ENCODE data around the gene INTS2. TPM values are rescaled to one million over a fixed set of nuclear protein-coding genes. Genes with fewer than 3 reads are reported as not detected.

INTS2 gene
- polyA plus RNA-seq, 1 of the 3 experiments (the other 2 are of a cell fraction), result 6.7 TPM

DNA sequence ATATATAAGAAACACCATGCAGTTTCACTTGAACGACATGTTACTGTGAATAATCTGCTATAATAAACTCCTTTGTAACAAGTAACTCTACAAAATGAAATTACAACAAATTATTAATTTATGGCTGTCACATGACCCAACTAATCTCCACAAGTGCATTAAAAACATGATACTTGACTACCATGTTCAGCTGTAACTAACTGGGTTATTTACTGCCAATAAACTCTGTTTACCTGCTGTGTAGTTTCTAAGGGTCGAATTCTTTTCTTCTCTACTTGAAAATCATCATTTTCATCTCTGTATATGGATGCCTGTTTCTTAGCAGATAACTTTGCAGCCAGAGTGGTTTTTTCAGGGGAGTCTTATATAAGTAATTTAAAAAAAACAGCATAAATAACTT is 78.9 kb downstream of the INTS2 start:
- no peaks in the 10 kb centered on the region for H3F3A ChIP-seq (replicated peaks; ENCODE audit: insufficient read depth)
- H3K4me1 ChIP-seq (ENCODE audit: control insufficient read depth in 1 of 2, insufficient read depth in 2 of 2, low read depth in 1 of 2, low read length in 1 of 2), result no peaks in the 10 kb centered on the region
- TF ChIP-seq CHD2 (IDR thresholded peaks at IDR 0.05; ENCODE audit: low read length, partially characterized antibody) (no peak), RAD21 (IDR thresholded peaks at IDR 0.05; ENCODE audit: low read length) (no peak), NFIC (IDR thresholded peaks at IDR 0.05; ENCODE audit: borderline replicate concordance) (no peak), FOSL2 (IDR thresholded peaks at IDR 0.05; ENCODE audit: borderline replicate concordance, low read depth) (no peak), MEF2A (IDR thresholded peaks at IDR 0.05; ENCODE audit: borderline replicate concordance, low read depth) (no peak), TAF1 (IDR thresholded peaks at IDR 0.05; ENCODE audit: borderline replicate concordance, low read depth, low read length) (no peak), RFX5 (IDR thresholded peaks at IDR 0.05; ENCODE audit: low read length) (no peak), TEAD4 (IDR thresholded peaks at IDR 0.05; ENCODE audit: borderline replicate concordance, insufficient read depth) (no peak), GATA2 (CRISPR knock-in tag; IDR thresholded peaks at IDR 0.05) (no peak), SIN3A (IDR thresholded peaks at IDR 0.05; ENCODE audit: borderline replicate concordance, low read depth, low read length) (no peak), JUND (IDR thresholded peaks at IDR 0.05) (no peak)
- TF ChIP-seq, protein P1, sequence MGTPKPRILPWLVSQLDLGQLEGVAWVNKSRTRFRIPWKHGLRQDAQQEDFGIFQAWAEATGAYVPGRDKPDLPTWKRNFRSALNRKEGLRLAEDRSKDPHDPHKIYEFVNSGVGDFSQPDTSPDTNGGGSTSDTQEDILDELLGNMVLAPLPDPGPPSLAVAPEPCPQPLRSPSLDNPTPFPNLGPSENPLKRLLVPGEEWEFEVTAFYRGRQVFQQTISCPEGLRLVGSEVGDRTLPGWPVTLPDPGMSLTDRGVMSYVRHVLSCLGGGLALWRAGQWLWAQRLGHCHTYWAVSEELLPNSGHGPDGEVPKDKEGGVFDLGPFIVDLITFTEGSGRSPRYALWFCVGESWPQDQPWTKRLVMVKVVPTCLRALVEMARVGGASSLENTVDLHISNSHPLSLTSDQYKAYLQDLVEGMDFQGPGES (IDR thresholded peaks at IDR 0.05; ENCODE audit: low read depth, low read length), result no peak
- H3K79me2 ChIP-seq (ENCODE audit: insufficient read depth), result peaks cover 41% of the 10 kb centered on the region; the same call in 1 of the 2 replicates
- H3K4me3 ChIP-seq (ENCODE audit: low read depth in 2 of 2, low read length in 1 of 2), result no peak overlapping the region
- WGBS (ENCODE audit: low lambda C conversion rate), result 93% methylated on average over 2 of the region's 2 CpGs
- peak overlapping the region; percentile 33; the same call in 1 of the 2 replicates for H2AFZ ChIP-seq (ENCODE audit: low read depth)
- no peak for DNase-seq
- H3K27ac ChIP-seq (ENCODE audit: low read depth in 2 of 2, low read length in 1 of 2), result no peak overlapping the region
- ChIA-PET POLR2A (no interaction called here), CTCF (interaction anchor here (0.9 to 1.1 kb wide), 2 partner anchors 12 to 260 kb away, joined by 4 read pairs; no protein-coding TSS in a partner anchor)
- H3K9ac ChIP-seq, result no peak overlapping the region
- no peaks in the 10 kb centered on the region for H3K27me3 ChIP-seq (ENCODE audit: insufficient read depth)
- H3K9me3 ChIP-seq, result no peaks in the 10 kb centered on the region
- H3K9me2 ChIP-seq, result no peaks in the 10 kb centered on the region
- H4K20me1 ChIP-seq (ENCODE audit: insufficient read depth), result no peaks in the 10 kb centered on the region
- peaks cover 25 to 46% of the 10 kb centered on the region in 2 experiments for H3K36me3 ChIP-seq (replicated peaks in 1 of 2; ENCODE audit: control insufficient read depth in 1 of 2, insufficient read depth in 2 of 2, low read length in 1 of 2)
- no peak overlapping the region for H3K4me2 ChIP-seq

DNA sequence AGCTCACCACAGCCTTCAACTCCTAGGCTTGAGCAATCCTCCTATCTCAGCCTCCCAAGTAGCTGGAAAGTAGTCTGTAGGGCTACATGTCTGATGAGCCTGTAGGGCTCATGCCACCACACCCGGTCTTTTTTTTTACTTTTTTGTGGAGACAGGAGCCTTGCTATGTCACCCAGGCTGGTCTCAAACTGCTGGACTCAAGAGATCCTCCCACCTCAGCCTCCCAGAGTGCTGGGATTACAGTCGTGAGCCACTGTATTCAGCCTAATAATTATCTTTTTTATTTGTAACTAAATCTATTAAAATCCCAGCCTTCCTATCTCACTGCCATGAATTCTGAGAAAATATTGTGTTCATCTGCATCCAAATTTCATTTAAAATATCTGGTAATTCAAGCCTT is 79.5 kb downstream of the INTS2 start:
- H3K9me3 ChIP-seq, result no peaks in the 10 kb centered on the region
- H2AFZ ChIP-seq (ENCODE audit: low read depth), result no peak overlapping the region
- no peak for TF ChIP-seq SMC3 (IDR thresholded peaks at IDR 0.05; ENCODE audit: low read depth, low read length)
- TF ChIP-seq TEAD4 (IDR thresholded peaks at IDR 0.05; ENCODE audit: borderline replicate concordance, insufficient read depth), result no peak
- no peak for TF ChIP-seq RCOR1 (IDR thresholded peaks at IDR 0.05; ENCODE audit: low read length)
- TF ChIP-seq EZH2phosphoT487 (IDR thresholded peaks at IDR 0.05; ENCODE audit: borderline replicate concordance, low read depth), result no peak
- TF ChIP-seq, protein P2, sequence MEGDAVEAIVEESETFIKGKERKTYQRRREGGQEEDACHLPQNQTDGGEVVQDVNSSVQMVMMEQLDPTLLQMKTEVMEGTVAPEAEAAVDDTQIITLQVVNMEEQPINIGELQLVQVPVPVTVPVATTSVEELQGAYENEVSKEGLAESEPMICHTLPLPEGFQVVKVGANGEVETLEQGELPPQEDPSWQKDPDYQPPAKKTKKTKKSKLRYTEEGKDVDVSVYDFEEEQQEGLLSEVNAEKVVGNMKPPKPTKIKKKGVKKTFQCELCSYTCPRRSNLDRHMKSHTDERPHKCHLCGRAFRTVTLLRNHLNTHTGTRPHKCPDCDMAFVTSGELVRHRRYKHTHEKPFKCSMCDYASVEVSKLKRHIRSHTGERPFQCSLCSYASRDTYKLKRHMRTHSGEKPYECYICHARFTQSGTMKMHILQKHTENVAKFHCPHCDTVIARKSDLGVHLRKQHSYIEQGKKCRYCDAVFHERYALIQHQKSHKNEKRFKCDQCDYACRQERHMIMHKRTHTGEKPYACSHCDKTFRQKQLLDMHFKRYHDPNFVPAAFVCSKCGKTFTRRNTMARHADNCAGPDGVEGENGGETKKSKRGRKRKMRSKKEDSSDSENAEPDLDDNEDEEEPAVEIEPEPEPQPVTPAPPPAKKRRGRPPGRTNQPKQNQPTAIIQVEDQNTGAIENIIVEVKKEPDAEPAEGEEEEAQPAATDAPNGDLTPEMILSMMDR (IDR thresholded peaks at IDR 0.05), result no peak
- no peak for TF ChIP-seq FOXM1 (IDR thresholded peaks at IDR 0.05; ENCODE audit: low read depth)
- TF ChIP-seq JUND (IDR thresholded peaks at IDR 0.05), result no peak
- TF ChIP-seq, protein P3, sequence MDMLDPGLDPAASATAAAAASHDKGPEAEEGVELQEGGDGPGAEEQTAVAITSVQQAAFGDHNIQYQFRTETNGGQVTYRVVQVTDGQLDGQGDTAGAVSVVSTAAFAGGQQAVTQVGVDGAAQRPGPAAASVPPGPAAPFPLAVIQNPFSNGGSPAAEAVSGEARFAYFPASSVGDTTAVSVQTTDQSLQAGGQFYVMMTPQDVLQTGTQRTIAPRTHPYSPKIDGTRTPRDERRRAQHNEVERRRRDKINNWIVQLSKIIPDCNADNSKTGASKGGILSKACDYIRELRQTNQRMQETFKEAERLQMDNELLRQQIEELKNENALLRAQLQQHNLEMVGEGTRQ (IDR thresholded peaks at IDR 0.05; ENCODE audit: borderline replicate concordance, low read depth, low read length), result no peak
- no peak for TF ChIP-seq RFX5 (IDR thresholded peaks at IDR 0.05; ENCODE audit: low read length)
- no peak for TF ChIP-seq GATA2 (CRISPR knock-in tag; IDR thresholded peaks at IDR 0.05)
- DNase-seq, result no peak
- H3K4me1 ChIP-seq (ENCODE audit: control insufficient read depth in 1 of 2, insufficient read depth in 2 of 2, low read depth in 1 of 2, low read length in 1 of 2), result no peaks in the 10 kb centered on the region
- no peaks in the 10 kb centered on the region for H4K20me1 ChIP-seq (ENCODE audit: insufficient read depth)
- H3K36me3 ChIP-seq (replicated peaks in 1 of 2; ENCODE audit: control insufficient read depth in 1 of 2, insufficient read depth in 2 of 2, low read length in 1 of 2), result peaks cover 24 to 44% of the 10 kb centered on the region in 2 experiments
- H3F3A ChIP-seq (replicated peaks; ENCODE audit: insufficient read depth), result no peaks in the 10 kb centered on the region
- H3K9me2 ChIP-seq, result no peaks in the 10 kb centered on the region
- ChIA-PET POLR2A (no interaction called here), CTCF (interaction anchor here (0.6 kb wide), 1 partner anchor 23 kb away, joined by 3 read pairs; no protein-coding TSS in a partner anchor)
- 98% methylated on average over 2 of the region's 2 CpGs for WGBS (ENCODE audit: low lambda C conversion rate)
- no peak overlapping the region for H3K4me3 ChIP-seq (ENCODE audit: low read depth in 2 of 2, low read length in 1 of 2)
- no peak overlapping the region for H3K9ac ChIP-seq
- H3K4me2 ChIP-seq, result no peak overlapping the region
- H3K27ac ChIP-seq (ENCODE audit: low read depth in 2 of 2, low read length in 1 of 2), result no peak overlapping the region
- peaks cover 35% of the 10 kb centered on the region; the same call in 1 of the 2 replicates for H3K79me2 ChIP-seq (ENCODE audit: insufficient read depth)
- no peaks in the 10 kb centered on the region for H3K27me3 ChIP-seq (ENCODE audit: insufficient read depth)
